Measurements from ENCODE around the gene POLR2F. TPM values are rescaled to one million over a fixed set of nuclear protein-coding genes. Genes with fewer than 3 reads are reported as not detected.
"Not testable (repeated sequence)": the region's sequence is repeated elsewhere in the genome, so short reads cannot be mapped to it uniquely, and the experiment has no call there.

POLR2F gene
- total RNA-seq, 1 experiment from 2014 or later = 138 TPM

DNA sequence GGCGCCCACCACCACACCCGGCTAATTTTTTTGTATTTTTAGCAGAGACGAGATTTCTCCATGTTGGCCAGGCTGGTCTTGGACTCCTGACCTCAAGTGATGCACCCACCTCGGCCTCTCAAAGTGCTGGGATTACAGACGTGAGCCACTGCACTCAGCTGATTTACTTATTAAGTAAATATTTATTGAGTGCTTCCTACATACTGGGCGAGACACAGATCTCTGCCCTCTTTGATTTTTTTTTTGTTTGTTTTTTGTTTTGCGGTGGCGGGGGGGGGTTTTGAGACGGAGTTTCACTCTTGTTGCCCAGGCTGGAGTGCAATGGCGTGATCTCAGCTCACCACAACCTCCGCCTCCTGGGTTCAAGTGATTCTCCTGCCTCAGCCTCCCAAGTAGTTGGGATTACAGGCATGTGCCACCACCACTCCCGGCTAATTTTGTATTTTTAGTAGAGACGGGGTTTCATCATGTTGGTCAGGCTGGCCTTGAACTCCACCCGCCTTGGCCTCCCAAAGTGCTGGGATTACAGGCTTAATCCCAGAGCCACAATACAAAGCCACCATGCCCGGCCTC is 2.4 kb downstream of the POLR2F start:
- POLR2A ChIA-PET = interaction anchor here (0.6 kb wide), 1 partner anchor 146 kb away, joined by 3 read pairs; no protein-coding TSS in a partner anchor
- not testable (repeated sequence) for ATAC-seq

DNA sequence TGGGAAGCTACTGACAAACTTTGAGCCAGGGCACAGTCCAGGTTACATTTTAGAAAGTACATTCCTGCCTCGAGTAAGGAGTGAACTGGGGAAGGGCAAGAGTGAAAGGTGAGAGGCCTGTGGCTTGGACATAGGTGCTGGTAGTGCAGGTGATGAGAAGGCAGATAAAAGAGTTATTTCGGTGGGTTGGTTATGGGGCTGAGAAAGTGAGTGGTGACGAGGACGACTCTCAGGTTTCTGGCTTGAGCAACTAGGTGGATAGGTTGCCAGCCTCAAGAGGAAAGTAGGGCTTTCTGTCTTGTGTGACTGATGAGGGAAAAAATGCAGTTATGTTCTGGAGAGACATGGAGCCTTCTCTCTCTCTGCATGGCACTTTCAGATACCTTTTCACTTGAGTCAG is 3.7 kb downstream of the POLR2F start:
- Mint-ChIP-seq H3K27me3 (ENCODE audit: low read depth) (peaks cover 11% of the 10 kb centered on the region), H3K4me1 (peaks cover 20% of the 10 kb centered on the region), H3K36me3 (peaks cover 48% of the 10 kb centered on the region), H3K9me3 (no peaks in the 10 kb centered on the region), H3K4me3 (no peak overlapping the region), H3K27ac (no peak overlapping the region)
- ATAC-seq = no peak
- ChIA-PET POLR2A (no interaction called here), CTCF (interaction anchor here (0.6 kb wide), 1 partner anchor 140 kb away, joined by 3 read pairs; no protein-coding TSS in a partner anchor)
- DNase-seq (ENCODE audit: low spot score) = no peak
- TF ChIP-seq JUN (CRISPR knock-in tag; IDR thresholded peaks at IDR 0.05) (no peak), GRHL2 (CRISPR knock-in tag; IDR thresholded peaks at IDR 0.05; ENCODE audit: insufficient replicate concordance, severe bottlenecking) (no peak), ELF4 (CRISPR knock-in tag; IDR thresholded peaks at IDR 0.05; ENCODE audit: low read depth) (no peak), NFE2L1 (CRISPR knock-in tag; IDR thresholded peaks at IDR 0.05) (no peak), ZNF416 (CRISPR knock-in tag; IDR thresholded peaks at IDR 0.05) (no peak), HMGA2 (CRISPR knock-in tag; IDR thresholded peaks at IDR 0.05) (no peak), CBFB (CRISPR knock-in tag; IDR thresholded peaks at IDR 0.05; ENCODE audit: low read depth) (no peak), RORB (CRISPR knock-in tag; IDR thresholded peaks at IDR 0.05) (no peak), TP53 (CRISPR knock-in tag; IDR thresholded peaks at IDR 0.05) (no peak), ZBTB21 (CRISPR knock-in tag; IDR thresholded peaks at IDR 0.05; ENCODE audit: borderline replicate concordance) (no peak), NFYB (CRISPR knock-in tag; conservative IDR thresholded peaks at IDR 0.05; ENCODE audit: low read depth) (no peak)
- TF ChIP-seq, protein P1, sequence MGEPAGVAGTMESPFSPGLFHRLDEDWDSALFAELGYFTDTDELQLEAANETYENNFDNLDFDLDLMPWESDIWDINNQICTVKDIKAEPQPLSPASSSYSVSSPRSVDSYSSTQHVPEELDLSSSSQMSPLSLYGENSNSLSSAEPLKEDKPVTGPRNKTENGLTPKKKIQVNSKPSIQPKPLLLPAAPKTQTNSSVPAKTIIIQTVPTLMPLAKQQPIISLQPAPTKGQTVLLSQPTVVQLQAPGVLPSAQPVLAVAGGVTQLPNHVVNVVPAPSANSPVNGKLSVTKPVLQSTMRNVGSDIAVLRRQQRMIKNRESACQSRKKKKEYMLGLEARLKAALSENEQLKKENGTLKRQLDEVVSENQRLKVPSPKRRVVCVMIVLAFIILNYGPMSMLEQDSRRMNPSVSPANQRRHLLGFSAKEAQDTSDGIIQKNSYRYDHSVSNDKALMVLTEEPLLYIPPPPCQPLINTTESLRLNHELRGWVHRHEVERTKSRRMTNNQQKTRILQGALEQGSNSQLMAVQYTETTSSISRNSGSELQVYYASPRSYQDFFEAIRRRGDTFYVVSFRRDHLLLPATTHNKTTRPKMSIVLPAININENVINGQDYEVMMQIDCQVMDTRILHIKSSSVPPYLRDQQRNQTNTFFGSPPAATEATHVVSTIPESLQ (CRISPR knock-in tag; IDR thresholded peaks at IDR 0.05) = no peak
- TF ChIP-seq, protein P2, sequence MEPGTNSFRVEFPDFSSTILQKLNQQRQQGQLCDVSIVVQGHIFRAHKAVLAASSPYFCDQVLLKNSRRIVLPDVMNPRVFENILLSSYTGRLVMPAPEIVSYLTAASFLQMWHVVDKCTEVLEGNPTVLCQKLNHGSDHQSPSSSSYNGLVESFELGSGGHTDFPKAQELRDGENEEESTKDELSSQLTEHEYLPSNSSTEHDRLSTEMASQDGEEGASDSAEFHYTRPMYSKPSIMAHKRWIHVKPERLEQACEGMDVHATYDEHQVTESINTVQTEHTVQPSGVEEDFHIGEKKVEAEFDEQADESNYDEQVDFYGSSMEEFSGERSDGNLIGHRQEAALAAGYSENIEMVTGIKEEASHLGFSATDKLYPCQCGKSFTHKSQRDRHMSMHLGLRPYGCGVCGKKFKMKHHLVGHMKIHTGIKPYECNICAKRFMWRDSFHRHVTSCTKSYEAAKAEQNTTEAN (CRISPR knock-in tag; IDR thresholded peaks at IDR 0.05) = no peak
- TF ChIP-seq, protein P3, sequence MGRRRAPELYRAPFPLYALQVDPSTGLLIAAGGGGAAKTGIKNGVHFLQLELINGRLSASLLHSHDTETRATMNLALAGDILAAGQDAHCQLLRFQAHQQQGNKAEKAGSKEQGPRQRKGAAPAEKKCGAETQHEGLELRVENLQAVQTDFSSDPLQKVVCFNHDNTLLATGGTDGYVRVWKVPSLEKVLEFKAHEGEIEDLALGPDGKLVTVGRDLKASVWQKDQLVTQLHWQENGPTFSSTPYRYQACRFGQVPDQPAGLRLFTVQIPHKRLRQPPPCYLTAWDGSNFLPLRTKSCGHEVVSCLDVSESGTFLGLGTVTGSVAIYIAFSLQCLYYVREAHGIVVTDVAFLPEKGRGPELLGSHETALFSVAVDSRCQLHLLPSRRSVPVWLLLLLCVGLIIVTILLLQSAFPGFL (CRISPR knock-in tag; IDR thresholded peaks at IDR 0.05; ENCODE audit: borderline replicate concordance) = no peak
- TF ChIP-seq, protein P4, sequence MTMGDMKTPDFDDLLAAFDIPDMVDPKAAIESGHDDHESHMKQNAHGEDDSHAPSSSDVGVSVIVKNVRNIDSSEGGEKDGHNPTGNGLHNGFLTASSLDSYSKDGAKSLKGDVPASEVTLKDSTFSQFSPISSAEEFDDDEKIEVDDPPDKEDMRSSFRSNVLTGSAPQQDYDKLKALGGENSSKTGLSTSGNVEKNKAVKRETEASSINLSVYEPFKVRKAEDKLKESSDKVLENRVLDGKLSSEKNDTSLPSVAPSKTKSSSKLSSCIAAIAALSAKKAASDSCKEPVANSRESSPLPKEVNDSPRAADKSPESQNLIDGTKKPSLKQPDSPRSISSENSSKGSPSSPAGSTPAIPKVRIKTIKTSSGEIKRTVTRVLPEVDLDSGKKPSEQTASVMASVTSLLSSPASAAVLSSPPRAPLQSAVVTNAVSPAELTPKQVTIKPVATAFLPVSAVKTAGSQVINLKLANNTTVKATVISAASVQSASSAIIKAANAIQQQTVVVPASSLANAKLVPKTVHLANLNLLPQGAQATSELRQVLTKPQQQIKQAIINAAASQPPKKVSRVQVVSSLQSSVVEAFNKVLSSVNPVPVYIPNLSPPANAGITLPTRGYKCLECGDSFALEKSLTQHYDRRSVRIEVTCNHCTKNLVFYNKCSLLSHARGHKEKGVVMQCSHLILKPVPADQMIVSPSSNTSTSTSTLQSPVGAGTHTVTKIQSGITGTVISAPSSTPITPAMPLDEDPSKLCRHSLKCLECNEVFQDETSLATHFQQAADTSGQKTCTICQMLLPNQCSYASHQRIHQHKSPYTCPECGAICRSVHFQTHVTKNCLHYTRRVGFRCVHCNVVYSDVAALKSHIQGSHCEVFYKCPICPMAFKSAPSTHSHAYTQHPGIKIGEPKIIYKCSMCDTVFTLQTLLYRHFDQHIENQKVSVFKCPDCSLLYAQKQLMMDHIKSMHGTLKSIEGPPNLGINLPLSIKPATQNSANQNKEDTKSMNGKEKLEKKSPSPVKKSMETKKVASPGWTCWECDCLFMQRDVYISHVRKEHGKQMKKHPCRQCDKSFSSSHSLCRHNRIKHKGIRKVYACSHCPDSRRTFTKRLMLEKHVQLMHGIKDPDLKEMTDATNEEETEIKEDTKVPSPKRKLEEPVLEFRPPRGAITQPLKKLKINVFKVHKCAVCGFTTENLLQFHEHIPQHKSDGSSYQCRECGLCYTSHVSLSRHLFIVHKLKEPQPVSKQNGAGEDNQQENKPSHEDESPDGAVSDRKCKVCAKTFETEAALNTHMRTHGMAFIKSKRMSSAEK (CRISPR knock-in tag; IDR thresholded peaks at IDR 0.05; ENCODE audit: borderline replicate concordance) = no peak
- TF ChIP-seq, protein P5, sequence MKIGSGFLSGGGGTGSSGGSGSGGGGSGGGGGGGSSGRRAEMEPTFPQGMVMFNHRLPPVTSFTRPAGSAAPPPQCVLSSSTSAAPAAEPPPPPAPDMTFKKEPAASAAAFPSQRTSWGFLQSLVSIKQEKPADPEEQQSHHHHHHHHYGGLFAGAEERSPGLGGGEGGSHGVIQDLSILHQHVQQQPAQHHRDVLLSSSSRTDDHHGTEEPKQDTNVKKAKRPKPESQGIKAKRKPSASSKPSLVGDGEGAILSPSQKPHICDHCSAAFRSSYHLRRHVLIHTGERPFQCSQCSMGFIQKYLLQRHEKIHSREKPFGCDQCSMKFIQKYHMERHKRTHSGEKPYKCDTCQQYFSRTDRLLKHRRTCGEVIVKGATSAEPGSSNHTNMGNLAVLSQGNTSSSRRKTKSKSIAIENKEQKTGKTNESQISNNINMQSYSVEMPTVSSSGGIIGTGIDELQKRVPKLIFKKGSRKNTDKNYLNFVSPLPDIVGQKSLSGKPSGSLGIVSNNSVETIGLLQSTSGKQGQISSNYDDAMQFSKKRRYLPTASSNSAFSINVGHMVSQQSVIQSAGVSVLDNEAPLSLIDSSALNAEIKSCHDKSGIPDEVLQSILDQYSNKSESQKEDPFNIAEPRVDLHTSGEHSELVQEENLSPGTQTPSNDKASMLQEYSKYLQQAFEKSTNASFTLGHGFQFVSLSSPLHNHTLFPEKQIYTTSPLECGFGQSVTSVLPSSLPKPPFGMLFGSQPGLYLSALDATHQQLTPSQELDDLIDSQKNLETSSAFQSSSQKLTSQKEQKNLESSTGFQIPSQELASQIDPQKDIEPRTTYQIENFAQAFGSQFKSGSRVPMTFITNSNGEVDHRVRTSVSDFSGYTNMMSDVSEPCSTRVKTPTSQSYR (CRISPR knock-in tag; IDR thresholded peaks at IDR 0.05) = no peak
- TF ChIP-seq, protein P6, sequence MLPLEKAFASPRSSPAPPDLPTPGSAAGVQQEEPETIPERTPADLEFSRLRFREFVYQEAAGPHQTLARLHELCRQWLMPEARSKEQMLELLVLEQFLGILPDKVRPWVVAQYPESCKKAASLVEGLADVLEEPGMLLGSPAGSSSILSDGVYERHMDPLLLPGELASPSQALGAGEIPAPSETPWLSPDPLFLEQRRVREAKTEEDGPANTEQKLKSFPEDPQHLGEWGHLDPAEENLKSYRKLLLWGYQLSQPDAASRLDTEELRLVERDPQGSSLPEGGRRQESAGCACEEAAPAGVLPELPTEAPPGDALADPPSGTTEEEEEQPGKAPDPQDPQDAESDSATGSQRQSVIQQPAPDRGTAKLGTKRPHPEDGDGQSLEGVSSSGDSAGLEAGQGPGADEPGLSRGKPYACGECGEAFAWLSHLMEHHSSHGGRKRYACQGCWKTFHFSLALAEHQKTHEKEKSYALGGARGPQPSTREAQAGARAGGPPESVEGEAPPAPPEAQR (CRISPR knock-in tag; IDR thresholded peaks at IDR 0.05) = no peak
- TF ChIP-seq, protein P7, sequence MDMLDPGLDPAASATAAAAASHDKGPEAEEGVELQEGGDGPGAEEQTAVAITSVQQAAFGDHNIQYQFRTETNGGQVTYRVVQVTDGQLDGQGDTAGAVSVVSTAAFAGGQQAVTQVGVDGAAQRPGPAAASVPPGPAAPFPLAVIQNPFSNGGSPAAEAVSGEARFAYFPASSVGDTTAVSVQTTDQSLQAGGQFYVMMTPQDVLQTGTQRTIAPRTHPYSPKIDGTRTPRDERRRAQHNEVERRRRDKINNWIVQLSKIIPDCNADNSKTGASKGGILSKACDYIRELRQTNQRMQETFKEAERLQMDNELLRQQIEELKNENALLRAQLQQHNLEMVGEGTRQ (CRISPR knock-in tag; IDR thresholded peaks at IDR 0.05) = no peak

More for the DNA sequence above, 2.4 kb downstream of the POLR2F start:
- H3K4me3 Mint-ChIP-seq; H3K27ac Mint-ChIP-seq; DNase-seq (ENCODE audit: low spot score); H3K9me3 Mint-ChIP-seq: not testable (repeated sequence)
- peaks cover 34% of the 10 kb centered on the region for H3K36me3 Mint-ChIP-seq
- CTCF ChIA-PET = interaction anchor here (0.6 kb wide), 1 partner anchor 22 kb away, joined by 3 read pairs; no protein-coding TSS in a partner anchor
- peaks cover 16% of the 10 kb centered on the region for H3K27me3 Mint-ChIP-seq (ENCODE audit: low read depth)
- peaks cover 24% of the 10 kb centered on the region for H3K4me1 Mint-ChIP-seq

Data from WTC11 (cell line).